ENCODE measurements around the gene C11orf98.
"Not testable (repeated sequence)": the region's sequence is repeated elsewhere in the genome, so short reads cannot be mapped to it uniquely, and the experiment has no call there.

Gene C11orf98

DNA sequence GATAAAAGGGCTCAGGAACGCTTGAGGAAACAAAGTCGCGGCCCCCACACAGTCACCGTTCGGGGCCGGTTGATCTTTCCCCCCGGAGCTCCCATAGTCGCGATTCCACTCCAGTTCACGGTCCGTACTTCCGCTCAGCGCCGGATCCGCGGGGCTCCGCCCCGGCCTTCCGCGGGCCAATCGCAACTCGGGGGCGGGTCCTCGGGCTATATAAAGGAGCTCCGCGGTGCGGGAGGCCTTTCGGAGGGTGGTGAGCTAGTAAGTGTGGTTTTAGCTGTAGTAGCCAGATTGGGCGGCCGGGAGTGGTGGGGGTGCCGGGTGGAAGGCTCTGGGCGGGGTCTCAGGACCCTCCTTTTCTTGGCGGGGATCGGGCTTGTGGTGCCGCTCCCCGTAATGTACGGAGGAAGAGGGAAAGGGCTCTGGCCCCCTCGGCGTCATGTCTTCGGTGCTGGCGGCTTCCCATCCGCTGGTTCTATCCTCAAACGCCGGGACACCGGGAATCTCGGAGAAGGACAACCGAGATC lies at the start of gene C11orf98, which contains the start of gene CSKMT:
TSS of gene C11orf98 (minus strand) at position 136 of the 524 bp plus-strand sequence. CDS start at position 95, 41 bp downstream.
TSS of gene CSKMT (plus strand) at position 238 of the 524 bp plus-strand sequence. CDS start 568 bp downstream, outside the sequence.
- DNase-seq (ENCODE audit: low read depth in 3 of 3, low spot score in 1 of 3) = peak; percentile 90 to 95 (median 95)

DNA sequence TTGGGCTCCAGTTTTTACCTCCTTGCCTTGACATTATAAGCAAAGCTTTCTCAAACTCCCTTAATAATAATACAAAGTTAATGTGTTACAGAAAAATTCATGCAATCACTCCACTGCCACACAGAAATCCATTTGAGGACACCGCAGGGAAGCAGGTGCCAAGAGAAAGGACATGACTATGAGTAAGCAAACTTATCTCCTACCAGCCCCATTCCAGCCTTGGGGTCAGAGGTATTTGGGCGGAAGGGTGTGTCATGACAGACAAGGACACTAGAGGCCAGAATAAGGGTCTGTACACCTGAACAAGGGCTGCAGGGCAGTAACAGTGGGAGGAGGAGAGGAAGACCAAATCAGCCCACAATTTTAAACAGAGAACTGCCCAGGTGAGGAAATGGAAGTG lies 48.3 kb upstream of the C11orf98 start:
- no peak for DNase-seq (ENCODE audit: low read depth in 3 of 3, low spot score in 1 of 3)

DNA sequence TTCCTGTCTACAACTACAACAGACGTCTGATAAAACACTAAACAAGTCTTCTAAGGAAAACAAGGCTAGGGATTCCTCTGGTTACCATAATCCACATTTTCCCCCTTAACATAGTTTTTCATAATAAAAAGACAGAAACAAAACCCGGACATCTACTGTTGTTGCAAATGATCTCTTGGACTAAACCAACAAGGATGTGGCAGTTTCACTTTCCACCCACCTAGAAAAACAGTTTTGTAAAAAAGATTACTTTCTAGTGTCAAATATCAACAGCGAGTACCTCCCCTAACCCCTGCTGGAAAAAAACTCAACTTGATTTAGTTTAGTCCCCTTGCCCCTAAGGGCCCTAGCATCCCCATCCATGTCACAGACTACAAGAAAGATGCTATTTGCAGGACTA lies 47.9 kb upstream of the C11orf98 start:
- DNase-seq (ENCODE audit: low read depth in 3 of 3, low spot score in 1 of 3) = no peak

DNA sequence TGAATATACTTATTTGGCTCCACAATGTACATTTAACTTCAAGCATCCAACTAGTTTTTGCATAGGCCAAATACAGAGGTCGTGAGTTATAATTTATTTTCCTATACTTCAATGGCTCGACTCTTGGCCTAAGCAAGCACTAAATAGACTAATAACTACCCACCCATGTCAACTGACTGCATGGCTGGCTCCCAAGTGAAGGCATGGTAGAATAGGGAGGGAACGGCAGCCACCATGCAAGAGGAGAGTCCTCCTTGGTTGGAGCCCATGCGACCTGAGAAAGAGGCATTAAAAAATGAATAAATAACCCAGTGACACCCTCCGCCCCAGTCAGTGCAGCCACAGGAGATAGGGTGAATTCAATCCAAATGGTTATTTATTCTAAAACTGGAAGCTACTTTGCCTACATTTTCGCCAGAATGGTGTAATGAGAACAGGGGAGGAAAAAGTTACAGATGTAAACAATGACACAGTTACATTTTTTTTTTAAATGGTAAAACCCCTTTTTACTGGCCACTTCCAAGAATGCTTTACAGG lies 47.3 kb upstream of the C11orf98 start:
- DNase-seq (ENCODE audit: low read depth in 3 of 3, low spot score in 1 of 3) = no peak

DNA sequence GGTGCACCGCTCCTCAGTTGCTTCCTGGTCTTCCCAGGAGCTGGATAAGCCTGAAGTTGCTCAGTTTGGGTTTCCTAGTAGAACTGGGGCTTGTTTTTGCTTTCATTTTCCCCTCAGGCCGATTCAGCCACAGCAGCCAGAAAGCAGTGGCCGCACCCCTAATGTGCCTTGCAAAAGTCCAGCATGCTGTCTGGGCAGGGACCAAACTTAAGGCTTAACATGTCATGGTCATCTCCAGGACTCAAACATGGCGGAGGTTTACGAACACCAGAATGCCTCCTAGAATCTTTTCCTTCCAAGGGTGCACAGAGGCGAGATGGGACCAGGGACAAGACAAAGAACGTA lies 45.0 kb upstream of the C11orf98 start:
- no peak for DNase-seq (ENCODE audit: low read depth in 3 of 3, low spot score in 1 of 3)

DNA sequence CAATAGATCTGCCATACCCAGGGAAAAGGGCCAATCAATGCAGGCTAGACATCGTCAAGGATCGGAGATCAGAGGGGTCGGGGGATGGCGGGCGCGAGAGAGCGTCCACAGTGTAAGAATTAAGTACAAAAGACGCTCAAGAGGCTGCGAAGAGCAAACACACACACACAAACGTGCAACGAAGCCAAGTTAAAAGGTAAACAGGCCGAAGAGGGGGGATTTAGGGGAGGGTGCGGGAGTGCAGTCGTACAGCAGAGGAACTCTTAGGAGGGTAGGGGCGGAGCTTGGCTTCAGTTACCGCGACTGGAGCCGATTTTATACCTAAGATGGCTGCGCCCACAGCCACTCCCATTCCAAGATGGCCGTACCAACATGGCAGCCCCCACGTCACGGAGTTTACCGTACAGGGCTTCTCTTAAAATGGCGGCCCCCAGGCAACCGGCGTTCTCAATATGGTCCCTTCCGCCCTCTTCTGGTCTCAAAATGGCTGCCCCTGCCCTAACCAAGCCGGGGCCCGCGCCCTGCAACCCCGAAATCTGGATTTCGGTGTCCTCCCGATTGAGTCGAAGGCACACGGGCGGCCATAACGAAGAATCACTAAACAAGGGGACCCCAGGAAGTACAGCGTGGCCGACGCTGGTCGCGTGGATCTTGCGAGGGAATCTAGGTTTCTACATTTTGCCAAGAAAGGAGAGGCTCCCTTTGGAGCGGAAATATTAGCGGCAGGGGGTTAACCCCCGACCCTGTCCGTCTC lies 44.4 kb upstream of the C11orf98 start:
- DNase-seq (ENCODE audit: low read depth in 3 of 3, low spot score in 1 of 3) = peak; percentile 85 to 95 (median 93)

DNA sequence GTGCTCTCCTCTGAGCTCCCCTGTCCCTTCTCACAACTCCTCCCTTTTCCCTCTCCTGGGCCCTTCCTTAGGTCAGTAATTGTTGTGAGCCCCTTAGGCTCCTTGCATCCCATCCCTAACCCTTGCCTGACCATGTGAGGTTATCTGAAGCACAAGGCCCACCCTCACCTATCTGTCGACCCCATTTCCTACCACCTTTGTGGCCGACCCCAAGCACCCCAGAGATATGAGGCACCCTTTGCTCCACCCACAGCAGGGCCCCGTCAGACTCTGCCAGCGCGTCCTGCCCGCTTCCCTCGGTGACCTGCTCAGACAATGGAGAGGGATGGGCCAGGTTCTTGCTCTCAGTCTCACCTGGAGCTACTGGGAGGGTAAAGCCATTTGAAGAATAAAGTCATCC lies 43.8 kb upstream of the C11orf98 start:
- DNase-seq (ENCODE audit: low read depth in 3 of 3, low spot score in 1 of 3) = no peak

DNA sequence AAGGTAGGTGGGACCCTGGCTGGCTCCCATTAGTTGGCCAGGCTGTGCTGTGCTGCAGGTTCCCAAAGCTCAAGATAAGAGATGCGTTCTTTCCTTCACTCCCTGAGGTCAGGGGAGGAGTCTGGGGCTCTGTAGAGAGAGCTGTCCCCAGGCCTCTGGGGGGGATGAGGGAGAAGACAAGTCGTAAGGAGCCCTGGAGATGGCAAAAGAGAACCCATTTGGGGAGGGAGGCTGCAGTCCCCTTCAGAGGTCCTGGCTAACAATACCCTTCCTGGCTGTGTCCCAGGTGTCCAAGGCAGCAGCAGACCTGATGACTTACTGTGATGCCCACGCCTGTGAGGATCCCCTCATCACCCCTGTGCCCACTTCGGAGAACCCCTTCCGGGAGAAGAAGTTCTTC lies 43.4 kb upstream of the C11orf98 start:
- no peak for DNase-seq (ENCODE audit: low read depth in 3 of 3, low spot score in 1 of 3)

DNA sequence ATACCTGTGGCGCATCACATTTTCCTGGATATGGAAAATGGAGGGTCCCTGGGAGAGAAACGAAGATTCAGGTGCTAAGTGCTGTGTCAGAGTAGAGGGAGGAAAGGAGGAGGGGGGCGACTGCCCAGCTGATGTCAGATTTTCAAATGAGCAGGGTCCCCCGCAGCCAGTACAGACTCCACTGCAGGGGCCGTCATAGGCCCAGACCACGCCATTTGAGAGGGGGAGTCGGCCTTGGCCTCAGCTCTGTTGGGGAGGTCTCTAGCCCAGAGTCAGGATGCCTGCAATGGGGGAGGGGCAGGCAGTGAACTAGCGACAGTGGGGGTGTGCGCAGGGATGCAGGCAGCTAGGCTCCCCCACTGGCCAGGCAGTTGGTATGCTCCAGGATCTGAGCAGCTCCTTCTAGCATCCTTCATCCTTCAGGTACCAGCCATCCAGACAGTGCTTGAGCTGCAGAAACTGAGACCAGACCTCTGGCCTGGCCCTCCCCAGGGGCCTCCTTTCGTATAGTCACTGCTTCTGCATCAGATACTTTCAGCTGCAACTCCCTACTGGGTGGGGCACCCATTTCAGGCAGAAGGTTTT lies 42.4 kb upstream of the C11orf98 start, which contains the start of the genes BSCL2 and GNG3:
TSS of gene BSCL2 (minus strand) at position 148 of the 585 bp plus-strand sequence. CDS start 229 bp downstream, outside the sequence.
TSS of gene GNG3 (plus strand) at position 400 of the 585 bp plus-strand sequence. CDS start 620 bp downstream, outside the sequence.
- DNase-seq (ENCODE audit: low read depth in 3 of 3, low spot score in 1 of 3) = no peak

DNA sequence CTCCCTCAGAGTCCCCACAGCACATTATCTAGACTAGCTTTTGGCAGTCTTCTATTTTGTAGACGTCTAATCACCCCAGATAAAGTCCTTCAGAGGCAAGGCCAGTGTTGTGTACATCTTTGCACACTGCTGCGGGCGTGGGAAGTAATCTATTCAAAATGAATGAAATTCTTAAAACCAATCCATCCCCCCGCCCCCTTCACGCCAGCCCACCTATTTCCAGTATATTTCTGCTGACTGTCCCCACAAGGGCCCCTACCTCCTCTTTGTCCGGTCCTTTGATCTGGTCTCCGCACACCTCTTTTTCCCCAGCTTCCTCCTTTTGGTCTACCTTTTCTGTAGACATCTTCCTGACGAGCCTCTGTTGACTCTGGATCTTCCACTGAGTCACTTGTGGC lies 41.8 kb upstream of the C11orf98 start:
- no peak for DNase-seq (ENCODE audit: low read depth in 3 of 3, low spot score in 1 of 3)

DNA sequence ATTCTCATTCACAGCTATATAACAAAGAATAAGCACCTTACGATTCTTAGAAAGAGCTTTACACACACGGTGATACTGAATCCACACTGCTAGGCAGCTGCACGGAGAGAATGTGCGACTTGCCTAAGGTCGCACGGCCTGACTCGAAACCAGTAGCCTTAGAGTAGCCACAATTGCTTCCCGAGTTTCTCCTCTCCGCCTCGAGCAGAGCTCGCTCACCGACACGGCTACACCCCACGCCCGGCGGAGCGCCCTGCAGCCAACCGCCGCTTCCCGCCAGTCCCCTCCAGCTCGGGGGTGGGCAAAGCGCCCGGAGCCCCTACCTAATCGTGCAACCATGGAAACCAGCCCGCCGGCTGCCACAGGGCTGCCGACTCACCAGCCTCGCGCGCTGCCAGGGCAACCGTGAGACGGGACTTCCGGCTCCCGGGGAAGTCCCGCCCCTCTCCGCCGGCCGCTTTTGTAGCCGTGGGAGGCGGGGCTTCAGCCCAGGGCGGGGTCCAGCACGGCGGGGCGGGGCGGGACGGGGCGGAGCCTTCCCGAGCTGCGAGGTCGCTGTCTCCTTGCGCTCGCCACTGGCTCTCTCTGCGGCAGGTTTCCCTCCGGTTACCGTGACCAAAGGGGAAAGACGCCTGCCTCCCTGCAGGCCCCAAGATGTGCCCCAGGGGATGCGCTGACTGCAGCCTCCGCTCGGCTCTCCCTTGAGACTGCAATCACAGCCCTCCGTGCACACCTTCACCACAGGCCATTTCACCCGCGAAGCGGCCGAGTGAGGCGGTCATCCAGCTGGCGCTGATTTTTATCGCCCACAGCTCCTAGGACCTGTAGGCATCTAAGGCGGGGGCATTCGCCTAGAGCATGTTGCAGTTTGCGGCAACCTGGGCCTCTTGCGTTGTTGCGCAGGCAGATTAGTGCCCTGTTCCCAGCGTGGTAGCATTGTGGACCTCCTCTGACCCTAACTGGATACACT lies 41.2 kb upstream of the C11orf98 start:
- DNase-seq (ENCODE audit: low read depth in 3 of 3, low spot score in 1 of 3) = peak; percentile 88 to 93 (median 91)

DNA sequence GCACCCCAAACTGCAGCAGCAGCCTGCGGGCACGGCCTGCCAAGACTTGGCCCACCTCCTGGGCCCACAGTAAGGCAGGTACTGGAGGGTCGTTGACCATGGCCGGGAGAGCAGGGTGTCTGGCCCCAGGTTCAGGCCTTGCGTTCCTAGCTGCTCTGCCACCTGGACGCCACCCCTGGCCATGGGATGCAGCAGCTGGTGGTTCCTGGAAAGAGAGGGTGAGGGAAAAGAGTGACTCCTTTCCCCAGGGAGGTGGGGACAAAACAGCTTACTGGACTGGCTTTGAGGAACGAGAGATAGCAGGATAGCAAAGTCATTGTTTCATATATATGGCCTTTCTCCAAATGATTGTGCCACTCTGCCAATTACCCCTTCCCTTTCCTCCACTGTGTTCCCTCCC lies 40.4 kb upstream of the C11orf98 start:
- no peak for DNase-seq (ENCODE audit: low read depth in 3 of 3, low spot score in 1 of 3)

DNA sequence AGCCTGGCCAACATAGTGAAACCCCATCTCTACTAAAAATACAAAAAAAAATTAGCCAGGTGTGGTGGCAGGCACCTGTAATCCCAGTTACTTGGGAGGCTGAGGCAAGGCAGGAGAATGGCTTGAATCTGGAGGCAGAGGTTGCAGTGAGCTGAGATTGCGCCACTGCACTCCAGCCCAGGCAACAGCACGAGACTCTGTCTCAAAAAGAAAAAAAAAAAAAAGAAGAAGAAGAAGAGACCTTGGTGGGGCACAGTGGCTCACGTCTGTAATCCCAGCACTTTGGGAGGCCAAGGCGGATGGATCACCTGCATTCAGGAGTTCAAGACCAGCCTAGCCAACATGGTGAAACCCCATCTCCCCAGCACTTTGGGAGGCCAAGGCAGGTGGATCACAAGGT lies 38.9 kb upstream of the C11orf98 start:
- not testable (repeated sequence) for DNase-seq (ENCODE audit: low read depth in 3 of 3, low spot score in 1 of 3)

DNA sequence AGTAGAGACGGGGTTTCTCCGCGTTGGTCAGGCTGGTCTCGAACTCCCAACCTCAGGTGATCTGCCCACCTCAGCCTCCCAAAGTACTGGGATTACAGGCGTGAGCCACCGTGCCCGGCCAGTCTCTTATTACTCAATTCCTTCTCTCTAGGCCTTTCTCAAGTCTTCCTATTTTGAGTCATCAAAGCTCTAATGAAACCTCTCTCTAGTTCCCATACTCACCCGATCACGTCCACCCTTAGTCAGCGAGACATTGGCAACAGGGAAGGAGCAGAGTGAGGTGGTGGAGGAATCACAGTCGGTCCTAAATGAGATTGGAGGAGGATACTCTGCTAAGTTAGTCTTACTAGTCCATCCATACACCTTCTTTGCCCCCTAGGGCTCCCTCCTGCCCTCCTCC lies 37.2 kb upstream of the C11orf98 start:
- no peak for DNase-seq (ENCODE audit: low read depth in 3 of 3, low spot score in 1 of 3)

DNA sequence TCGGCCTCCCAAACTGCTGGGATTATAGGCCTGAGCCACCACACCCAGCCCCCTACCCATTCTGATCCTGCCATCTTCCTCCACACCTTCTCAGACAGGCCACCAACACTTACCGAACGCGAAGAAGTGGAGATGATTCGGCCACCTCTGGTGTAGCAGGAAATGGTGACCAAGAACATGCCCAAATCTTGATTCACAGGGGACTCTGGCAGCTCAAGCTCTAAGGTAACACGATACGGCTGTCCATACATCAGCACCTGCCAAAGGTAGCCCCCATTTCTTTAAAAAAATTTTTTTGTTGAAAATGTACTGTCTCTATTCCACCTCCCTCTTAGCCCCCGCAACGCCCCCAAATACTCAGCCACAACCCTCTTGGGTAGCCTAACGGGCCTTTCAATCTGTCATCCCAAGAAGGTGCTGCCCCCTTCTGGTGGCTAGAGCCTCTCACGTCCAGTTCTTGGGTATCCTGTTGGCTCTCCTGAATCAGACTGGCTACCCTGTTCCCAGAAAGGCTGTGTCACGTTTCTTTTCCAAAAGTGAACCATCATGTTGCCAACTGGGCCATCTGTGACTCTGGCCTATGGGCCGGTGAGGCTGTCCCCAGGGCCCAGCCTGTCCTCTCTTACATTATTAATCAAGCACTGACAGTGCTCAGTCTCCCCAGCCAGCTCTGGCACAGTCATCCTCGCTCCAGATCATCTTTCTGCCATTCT lies 29.6 kb upstream of the C11orf98 start:
- DNase-seq (ENCODE audit: low read depth in 3 of 3, low spot score in 1 of 3) = peak; percentile 42 to 63 (median 59)

DNA sequence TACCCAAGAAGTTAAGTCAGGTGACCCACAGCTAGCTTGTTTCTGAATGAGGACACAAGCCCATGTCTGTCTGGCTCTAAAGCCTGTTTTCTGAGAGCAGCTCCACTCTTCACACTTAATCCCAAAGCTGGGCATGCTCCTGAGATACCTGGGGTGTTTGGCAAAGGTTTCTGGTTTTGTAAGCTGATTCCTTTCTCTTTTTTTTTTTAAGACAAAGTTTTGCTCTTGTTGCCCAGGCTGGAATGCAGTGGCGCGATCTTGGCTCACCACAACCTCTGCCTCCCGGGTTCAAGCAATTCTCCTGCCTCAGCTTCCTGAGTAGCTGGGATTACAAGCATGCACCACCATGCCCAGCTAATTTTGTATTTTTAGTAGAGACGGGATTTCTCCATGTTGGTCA lies 28.6 kb upstream of the C11orf98 start:
- DNase-seq (ENCODE audit: low read depth in 3 of 3, low spot score in 1 of 3) = not testable (repeated sequence)

DNA sequence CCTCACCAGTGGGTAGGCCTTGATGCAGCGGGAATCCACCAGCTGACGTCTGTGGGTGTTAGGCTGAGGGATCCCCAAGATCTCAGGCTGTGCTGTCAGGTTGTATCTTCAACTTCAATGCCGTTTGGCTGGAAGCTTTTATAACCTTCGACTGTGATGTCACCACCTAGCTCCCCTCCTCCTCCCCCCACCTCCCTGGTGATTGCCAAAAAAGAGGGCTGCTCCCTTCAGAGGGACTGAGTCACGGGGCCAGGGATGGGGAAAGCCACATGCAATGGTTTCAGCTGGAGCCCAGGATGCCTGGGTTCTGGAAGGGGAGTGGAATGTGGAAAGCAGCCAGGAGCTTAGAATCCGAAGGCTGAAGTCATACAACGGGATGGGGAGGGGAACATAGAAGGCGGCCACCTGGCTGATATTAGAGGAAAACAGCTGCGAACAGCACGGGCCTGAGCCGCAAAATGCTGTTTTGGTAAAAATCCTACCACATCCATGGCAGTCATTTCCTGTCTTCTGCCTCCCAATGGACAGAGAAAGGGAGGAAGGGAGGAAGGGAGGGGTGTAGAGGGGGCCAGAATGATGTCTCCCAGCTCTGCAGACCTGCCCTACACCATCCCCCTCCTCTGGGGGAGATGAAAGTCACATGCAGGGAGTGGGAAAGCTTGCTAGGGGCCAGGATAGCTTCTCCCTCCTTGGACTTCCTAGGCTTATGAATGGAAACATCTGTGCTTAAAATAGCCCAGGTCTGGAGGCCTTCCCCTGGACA lies 24.6 kb upstream of the C11orf98 start, which contains the start of gene LRRN4CL:
TSS of gene LRRN4CL (minus strand) at position 110 of the 763 bp plus-strand sequence. CDS start 1,022 bp downstream, outside the sequence.
- DNase-seq (ENCODE audit: low read depth in 3 of 3, low spot score in 1 of 3) = no peak

DNA sequence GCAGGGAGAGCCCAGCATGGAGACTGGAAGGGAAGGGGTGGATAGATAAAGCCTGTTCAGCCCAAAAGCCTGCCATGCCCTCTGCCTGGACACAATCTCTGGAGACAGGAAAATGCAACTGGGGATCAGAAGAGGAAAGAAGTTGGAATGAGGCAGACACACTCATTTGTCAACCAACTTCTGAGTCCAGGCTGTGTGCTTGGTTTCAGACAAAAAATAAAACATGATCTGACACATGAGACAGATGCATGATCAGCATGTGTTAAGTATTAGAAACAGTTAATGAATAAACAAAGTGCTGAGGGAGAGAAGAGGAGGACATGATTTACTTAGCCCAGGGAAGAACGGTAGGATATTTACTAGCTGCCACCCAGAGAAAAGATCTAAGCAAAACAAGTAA lies 23.5 kb upstream of the C11orf98 start:
- DNase-seq (ENCODE audit: low read depth in 3 of 3, low spot score in 1 of 3) = no peak

Data from stimulated activated CD4-positive, alpha-beta T cell treated with anti-CD3 and anti-CD28 coated beads, TNF-alpha, amount 100 ng/mL, for 1 hour (primary cell).